CD4-positive, alpha-beta T cell (primary cell): ENCODE data around the gene SPATA24. TPM values are rescaled to one million over a fixed set of nuclear protein-coding genes. Genes with fewer than 3 reads are reported as not detected.

ENCODE experiments used
- ATAC-seq: fragments of 200-7000 bp; cut with Tn5 transposase; one replicate; pipeline ENCODE4 v1.10.0; 2022; ENCODE audit warnings: mild to moderate bottlenecking; ENCODE audit not compliant: poor library complexity
- CTCF ChIA-PET: fragments of 350-600 bp; sonication (Branson Sonifier 250); formaldehyde crosslinking; loops from one replicate; lab custom pipeline; 2021; ENCODE audit warnings: antibody characterized with exemption, inconsistent platforms; lab: Charles Lee
- POLR2A ChIA-PET: fragments of 350-600 bp; sonication (Branson Sonifier 250); formaldehyde crosslinking; loops from one replicate; lab custom pipeline; 2021; ENCODE audit warnings: antibody characterized with exemption, inconsistent platforms; lab: Charles Lee
- DNase-seq, 14 experiments: peaks; one replicate each; pipeline ENCODE4 v3.0.0-alpha.2; 2013 to 2020; ENCODE audit warnings: mixed read lengths in 2 of 14
- H3K27ac ChIP-seq, 2 donors: one replicate each; pipeline versions ENCODE4 v1.5.1 to v1.7.0; 2013; ENCODE audit warnings: low read length in 2 of 2, low read depth in 1 of 2, mild to moderate bottlenecking in 1 of 2
- H3K27me3 ChIP-seq, 2 experiments: 1 replicate in 1 of 2; 2 replicates in 1 of 2; pipeline versions ENCODE4 v1.6.1 to v1.7.0; 2013; ENCODE audit warnings: low read length in 2 of 2, control low read depth in 1 of 2, mild to moderate bottlenecking in 1 of 2, moderate library complexity in 1 of 2; ENCODE audit not compliant: insufficient read depth in 2 of 2, control insufficient read depth in 1 of 2
- H3K36me3 ChIP-seq: one replicate; pipeline ENCODE4 v1.6.1; 2013; ENCODE audit warnings: low read length, control low read depth; ENCODE audit not compliant: insufficient read depth
- H3K4me1 ChIP-seq: one replicate; pipeline ENCODE4 v1.6.1; 2013; ENCODE audit warnings: low read length, control low read depth; ENCODE audit not compliant: insufficient read depth
- H3K4me3 ChIP-seq: one replicate; pipeline ENCODE4 v1.5.1; 2013; ENCODE audit warnings: mild to moderate bottlenecking, low read length, moderate library complexity
- H3K9me3 ChIP-seq, 2 experiments: 1 replicate in 1 of 2; 2 replicates in 1 of 2; pipeline versions ENCODE4 v1.6.1 to v1.7.0; 2013; ENCODE audit warnings: low read length in 2 of 2, mild to moderate bottlenecking in 2 of 2, control low read depth in 1 of 2, moderate library complexity in 1 of 2; ENCODE audit not compliant: control insufficient read depth in 1 of 2, insufficient read depth in 1 of 2
- H3K27ac Mint-ChIP-seq: one replicate; pipeline ENCODE4 v1.8.0; 2020; ENCODE audit warnings: mixed read lengths
- H3K27me3 Mint-ChIP-seq: one replicate; pipeline ENCODE4 v1.8.0; 2021; ENCODE audit warnings: mixed read lengths
- H3K36me3 Mint-ChIP-seq: one replicate; pipeline ENCODE4 v1.8.0; 2021; ENCODE audit warnings: low read depth, mixed read lengths
- H3K4me1 Mint-ChIP-seq: one replicate; pipeline ENCODE4 v1.8.0; 2021; ENCODE audit warnings: low read depth, mixed read lengths
- H3K4me3 Mint-ChIP-seq: one replicate; pipeline ENCODE4 v1.8.0; 2020; ENCODE audit warnings: mild to moderate bottlenecking, mixed read lengths
- H3K9me3 Mint-ChIP-seq: one replicate; pipeline ENCODE4 v1.8.0; 2020; ENCODE audit warnings: mixed read lengths
- CTCF ChIP-seq: fragments of 200-600 bp; IDR thresholded peaks from one replicate; pipeline ENCODE4 v1.8.0; 2022; ENCODE audit warnings: antibody characterized with exemption, mild to moderate bottlenecking
- intact Hi-C, 2 experiments: fragments of 100-400 bp; cut with DNase I in 1 of 2; cut with micrococcal nuclease in 1 of 2; formaldehyde crosslinking; loops; one replicate each; pipeline versions ENCODE4 v1.15.1 to v1.9.0; 2023 to 2025; cut with DNase I, micrococcal nuclease
- polyA plus RNA-seq, 2 donors: library from polyadenylated mRNA; unstranded; fragments of 120-200 nt; gene quantifications; one replicate each; pipeline ENCODE4 v1.2.1, GENCODE V29; 2013
- total RNA-seq, 174 experiments: library from RNA in 2 of 174; stranded (reverse) in 2 of 174; gene quantifications; one replicate each; pipeline ENCODE4 v1.2.3 and lab custom pipeline; 2021 to 2026

The SPATA24 gene
- total RNA-seq (1 to 10 TPM; 3.0 to 3.9 TPM), total RNA-seq (lab: John Stamatoyannopoulos, UW) (0.90 to 6.2 (median 2.3) reads per million in 172 experiments)
- polyA plus RNA-seq (2013, experiment 1 of 2): 6.1 TPM
- polyA plus RNA-seq (2013, experiment 2 of 2): 5.4 TPM

- Mint-ChIP-seq H3K27me3 (no peaks in the 10 kb centered on the region), H3K4me3 (peak within 1 kb of the TSS; percentile 92), H3K36me3 (peaks cover 5% of the 10 kb centered on the region), H3K4me1 (peaks cover 35% of the 10 kb centered on the region), H3K27ac (peak within 1 kb of the TSS; percentile 94), H3K9me3 (no peaks in the 10 kb centered on the region)
- peak within 1 kb of the TSS; percentile 74 to 97 for H3K27ac ChIP-seq
- intact Hi-C loops: loop anchor here in 1 of 2 experiments (2.0 to 10.0 kb wide), 9 partner anchors 35 to 1069 kb away; partner anchors contain the start of genes CDC25C, CYSTM1, DNAJC18 and EGR1
- H3K27me3 ChIP-seq: no peaks in the 10 kb centered on the region
- ATAC-seq (peak; percentile 85), DNase-seq (peak; percentile 95 to 99 (median 98))
- no peaks in the 10 kb centered on the region for H3K9me3 ChIP-seq
- ChIA-PET CTCF (interaction anchor here (0.7 to 2.7 kb wide), 6 partner anchors 10 to 62 kb away, joined by 3 to 14 read pairs (median 6); partner anchors contain the start of gene PAIP2), POLR2A (interaction anchor here (0.6 to 3.0 kb wide), 21 partner anchors 10 to 861 kb away, joined by 3 to 29 read pairs (median 5); partner anchors contain the start of genes DNAJC18, ETF1, MATR3 and MZB1)
- H3K36me3 ChIP-seq: peaks cover 4% of the 10 kb centered on the region
- peak within 1 kb of the TSS; percentile 71 for H3K4me3 ChIP-seq
- TF ChIP-seq CTCF: no peak
- H3K4me1 ChIP-seq: peaks cover 21% of the 10 kb centered on the region
These were observed at the start of gene SPATA24 for GRCh38 chr5:139403787-139404483. Gene SPATA24, minus strand, starts transcription at chr5:139404089. Its CDS starts 29 bp downstream, at chr5:139404060.

- H3K27ac Mint-ChIP-seq: no peak overlapping the region
- Histone ChIP-seq H3K4me1 (peaks cover 52% of the 10 kb centered on the region), H3K36me3 (no peaks in the 10 kb centered on the region), H3K9me3 (no peaks in the 10 kb centered on the region), H3K27ac (no peak overlapping the region), H3K27me3 (no peaks in the 10 kb centered on the region), H3K4me3 (no peak overlapping the region)
- H3K9me3 Mint-ChIP-seq: no peaks in the 10 kb centered on the region
- H3K4me1 Mint-ChIP-seq: peaks cover 53% of the 10 kb centered on the region
- ChIA-PET CTCF (no interaction called here), POLR2A (no interaction called here)
- H3K4me3 Mint-ChIP-seq: no peak overlapping the region
- no peak for TF ChIP-seq CTCF
- DNase-seq (no peak), ATAC-seq (no peak)
- no peaks in the 10 kb centered on the region for H3K27me3 Mint-ChIP-seq
- intact Hi-C loops: no loop called here
- H3K36me3 Mint-ChIP-seq: no peaks in the 10 kb centered on the region
These were observed 48.2 kb upstream of the SPATA24 start for GRCh38 chr5:139451878-139452660.

- H3K27ac Mint-ChIP-seq: no peak overlapping the region
- H3K36me3 Mint-ChIP-seq: no peaks in the 10 kb centered on the region
- intact Hi-C loops: no loop called here
- H3K4me1 Mint-ChIP-seq: peaks cover 53% of the 10 kb centered on the region
- H3K4me1 ChIP-seq: peaks cover 52% of the 10 kb centered on the region
- no peaks in the 10 kb centered on the region for H3K9me3 ChIP-seq
- no peaks in the 10 kb centered on the region for H3K27me3 ChIP-seq
- no peaks in the 10 kb centered on the region for H3K9me3 Mint-ChIP-seq
- H3K4me3 Mint-ChIP-seq: no peak overlapping the region
- ATAC-seq: no peak
- TF ChIP-seq CTCF: no peak
- H3K36me3 ChIP-seq: no peaks in the 10 kb centered on the region
- no peaks in the 10 kb centered on the region for H3K27me3 Mint-ChIP-seq
- no peak overlapping the region for H3K27ac ChIP-seq
- no peak overlapping the region for H3K4me3 ChIP-seq
- ChIA-PET CTCF (no interaction called here), POLR2A (no interaction called here)
- DNase-seq: no peak
These were observed 47.3 kb upstream of the SPATA24 start for GRCh38 chr5:139451176-139451575.
